Activated naive CD4-positive, alpha-beta T cell treated with anti-CD3 and anti-CD28 coated beads, Interleukin-2, amount 50 U/mL, for 16 hours (primary cell): ENCODE data around the gene LDAH.
"Not testable (repeated sequence)": the region's sequence is repeated elsewhere in the genome, so short reads cannot be mapped to it uniquely, and the experiment has no call there.

Experiments
- DNase-seq: peaks from one replicate; pipeline ENCODE4 v3.0.0-alpha.2; 2020

Gene LDAH

DNA sequence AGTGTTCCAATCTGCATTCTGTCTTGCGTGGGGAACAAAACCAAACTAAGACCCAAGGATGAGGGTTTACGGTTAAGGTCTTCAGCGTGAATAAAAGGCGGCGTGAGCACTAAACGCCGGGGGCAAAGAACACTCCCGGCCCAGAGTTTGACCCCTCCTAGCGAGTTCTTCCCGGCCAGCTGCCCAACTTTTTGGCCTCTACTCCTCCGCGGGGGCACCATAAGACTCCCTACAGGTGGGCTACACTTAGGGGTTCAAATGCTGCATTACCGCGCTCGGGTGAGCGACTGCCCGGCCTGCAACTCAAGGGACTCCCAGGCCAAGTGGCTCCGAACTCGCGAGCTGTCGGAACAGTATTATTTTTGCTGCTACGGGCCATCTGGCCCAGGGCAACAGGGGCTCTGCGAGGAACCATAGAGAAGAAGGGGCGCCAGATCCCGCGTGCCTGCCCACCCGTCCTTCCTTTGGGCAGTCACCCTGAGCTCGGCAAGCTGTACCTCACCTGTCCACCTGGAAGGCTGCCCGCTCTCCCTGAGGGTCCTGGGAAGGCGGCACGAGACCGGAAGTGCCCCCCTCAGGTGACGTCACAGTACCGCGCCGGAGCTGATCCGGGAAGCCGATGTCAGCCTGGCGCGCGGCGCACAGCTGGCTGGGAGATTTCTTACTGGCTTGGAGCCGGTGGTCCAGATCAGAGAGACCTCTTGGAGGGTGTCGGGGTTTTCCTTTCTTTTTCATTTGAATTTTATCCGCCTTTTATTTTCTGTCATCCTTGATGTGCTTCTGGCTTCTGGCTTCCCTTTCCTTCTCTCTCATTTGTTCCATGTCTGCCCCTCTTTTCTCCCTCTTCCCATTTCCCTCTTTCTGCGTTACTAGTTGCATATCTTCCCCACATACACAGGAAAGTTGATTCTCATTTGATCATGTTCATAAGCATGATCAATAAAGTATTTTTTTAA is at the start of gene LDAH:
Gene LDAH, minus strand, starts transcription at position 567 of the 956 bp plus-strand sequence. CDS start 21,638 bp downstream, outside the sequence.
- peak; percentile 85 for DNase-seq

DNA sequence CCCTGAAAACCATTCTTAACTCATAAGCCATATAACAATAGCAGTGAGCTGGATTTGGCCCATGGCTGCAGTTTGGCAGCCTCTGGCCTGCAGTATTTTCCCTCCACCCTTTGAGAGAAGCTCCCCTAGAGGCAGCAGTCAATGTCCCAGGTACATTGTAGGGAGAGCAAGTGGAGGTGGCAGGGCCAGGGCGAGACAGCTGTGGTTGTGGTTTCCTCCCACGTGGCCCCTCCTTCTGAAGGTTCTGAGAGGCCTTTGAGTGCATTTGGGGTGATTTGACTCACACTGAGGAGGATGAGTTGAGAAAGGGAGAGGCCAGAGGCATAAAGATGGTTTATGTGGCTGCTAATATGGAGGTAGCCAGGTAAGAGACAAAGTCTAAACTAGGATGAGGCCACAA is 45.5 kb upstream of the LDAH start:
- DNase-seq, result peak; percentile 35

DNA sequence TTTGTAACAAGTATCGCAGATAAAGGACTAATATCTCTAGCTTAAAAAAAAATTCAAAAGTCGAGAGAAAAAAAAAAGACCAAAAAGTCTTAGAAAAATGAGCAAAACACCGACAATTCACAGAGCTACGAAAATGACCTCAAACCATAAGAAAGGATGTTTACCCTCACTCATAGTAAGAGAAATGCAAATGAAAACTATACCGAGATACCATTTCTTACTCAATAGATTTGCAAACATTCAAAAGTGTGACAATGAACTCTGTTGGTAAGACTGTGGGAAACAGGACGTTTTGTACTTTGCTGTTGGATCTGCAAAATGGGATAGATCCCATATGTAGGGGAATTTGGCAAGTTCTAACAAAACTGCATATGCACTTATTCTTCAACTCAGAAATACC is 39.9 kb upstream of the LDAH start:
- DNase-seq, result no peak

DNA sequence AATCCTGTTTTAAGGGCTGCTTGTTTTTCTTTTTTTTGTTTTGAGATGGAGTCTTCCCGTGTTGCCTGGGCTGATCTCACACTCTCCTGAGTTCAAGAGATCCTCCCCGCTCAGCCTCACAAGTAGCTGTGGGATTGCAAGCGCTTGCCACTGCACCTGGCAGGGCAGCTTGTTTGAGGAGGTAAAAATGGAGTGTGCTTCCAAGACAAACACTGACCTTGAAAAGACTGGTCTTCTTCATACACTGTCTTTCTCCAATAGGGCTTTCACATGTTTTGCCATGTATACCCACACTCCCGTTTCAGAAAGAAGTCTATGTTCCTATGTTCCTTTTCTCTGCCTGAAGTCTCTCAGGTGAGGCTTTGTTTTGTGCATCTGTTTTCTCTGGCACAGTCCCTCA is 32.6 kb upstream of the LDAH start:
- DNase-seq, result no peak

DNA sequence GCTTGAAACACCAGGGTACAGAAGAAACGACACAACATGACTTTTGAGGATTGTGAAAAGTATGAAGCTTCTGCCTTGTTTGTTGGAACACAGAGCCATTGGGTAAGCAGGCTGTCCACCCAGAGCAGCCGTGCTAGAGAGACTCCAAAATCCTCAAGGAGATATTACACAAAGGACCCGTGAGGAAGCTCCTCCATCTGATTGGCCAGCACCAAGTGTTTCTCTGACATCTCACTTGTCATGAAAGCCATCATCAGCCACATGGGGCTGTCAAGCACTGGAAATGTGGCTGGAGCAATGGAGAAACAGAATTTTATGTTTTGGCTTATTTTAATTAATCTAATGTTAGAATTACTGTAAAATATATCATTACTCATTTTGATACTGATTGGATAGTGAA is 29.8 kb upstream of the LDAH start:
- DNase-seq, result no peak

DNA sequence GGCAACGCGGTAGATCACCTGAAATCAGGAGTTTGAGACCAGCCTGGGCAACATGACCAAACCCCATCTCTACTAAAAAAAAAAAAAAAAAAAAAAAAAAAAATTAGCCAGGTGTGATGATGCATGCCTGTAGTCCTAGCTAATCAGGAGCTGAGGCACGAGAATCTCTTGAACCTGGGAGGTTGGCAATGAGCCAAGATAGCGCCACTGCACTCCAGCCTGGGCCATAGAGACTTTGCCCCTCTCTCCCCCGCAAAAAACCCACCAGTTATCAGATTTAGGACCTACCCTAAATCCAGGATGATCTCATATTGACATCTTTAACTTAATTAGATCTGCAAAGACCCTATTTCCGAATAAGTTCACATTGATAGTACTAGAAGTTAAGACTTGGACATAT is 29.2 kb upstream of the LDAH start:
- DNase-seq, result no peak

DNA sequence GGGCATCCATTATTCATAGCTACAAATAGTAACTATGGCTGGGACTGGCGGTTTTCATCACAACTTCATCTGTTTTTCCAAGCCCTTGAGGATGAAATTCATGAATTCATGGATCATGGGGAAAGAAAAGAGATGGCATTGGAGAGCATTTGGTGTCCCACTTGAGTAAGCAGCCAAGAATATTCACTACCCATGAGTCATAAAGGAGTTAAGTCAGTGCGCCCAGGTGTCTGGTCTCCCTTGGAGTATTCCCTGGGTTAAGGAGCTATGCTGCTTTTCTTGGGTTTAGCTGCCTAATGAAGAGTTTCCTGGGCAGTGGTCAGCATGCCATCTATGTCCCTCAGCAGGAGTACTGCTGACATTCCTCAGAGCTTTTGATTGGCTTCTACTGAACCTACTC is 21.3 kb upstream of the LDAH start:
- no peak for DNase-seq

DNA sequence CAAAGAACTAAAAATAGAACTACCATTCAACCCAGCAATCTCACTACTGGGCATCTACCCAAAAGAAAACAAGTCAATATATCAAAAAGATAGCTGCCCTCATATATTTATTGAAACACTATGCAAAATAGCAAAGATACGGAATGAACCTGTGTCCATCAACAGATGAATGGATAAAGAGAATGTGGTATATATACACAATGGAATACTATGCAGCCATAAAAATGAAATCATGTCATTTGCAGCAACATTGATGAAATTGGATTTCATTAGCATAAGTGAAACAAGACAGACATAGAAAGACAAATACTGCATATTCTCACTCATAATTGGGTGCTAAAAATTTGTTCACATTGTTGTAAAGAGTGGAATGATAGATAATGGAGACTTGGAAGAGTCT is 16.2 kb upstream of the LDAH start:
- DNase-seq, result no peak

DNA sequence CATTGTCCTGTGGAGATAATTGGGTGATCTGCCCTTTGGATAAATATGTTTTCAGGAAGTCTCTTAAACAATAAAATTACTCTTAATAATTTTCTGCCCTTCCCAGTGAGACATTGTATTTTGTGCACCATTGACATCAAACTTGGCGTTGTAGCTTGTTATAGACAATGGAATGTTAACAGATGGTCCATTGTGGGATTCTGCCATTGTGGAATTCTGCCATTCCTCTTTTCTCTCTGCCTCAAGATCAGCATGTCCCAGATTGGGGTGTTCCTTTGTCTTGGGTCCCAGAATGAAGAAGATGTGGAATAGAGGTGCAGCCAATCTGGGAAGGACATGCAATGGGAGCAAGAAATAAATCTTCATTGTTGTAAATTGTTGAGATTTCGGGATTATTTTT is 15.1 kb upstream of the LDAH start:
- DNase-seq, result no peak

DNA sequence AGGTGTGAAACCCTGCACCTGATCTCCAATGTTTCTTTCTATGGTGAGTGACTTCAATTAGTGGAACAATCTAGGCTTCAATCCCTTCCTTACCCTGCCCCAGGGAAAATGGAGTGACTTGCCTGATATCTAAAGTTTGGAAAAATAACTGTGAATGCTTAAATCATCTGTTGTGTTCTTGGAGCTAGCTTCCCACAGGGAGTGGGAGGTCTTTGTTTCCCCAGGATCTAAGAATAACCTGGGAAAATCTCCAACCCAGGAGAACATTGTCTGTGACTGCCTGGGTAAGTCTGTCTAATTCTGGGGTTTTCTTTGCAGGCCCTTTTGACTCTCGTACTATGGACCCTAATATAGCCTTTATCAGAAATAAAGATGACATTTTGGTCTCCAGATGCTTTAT is 13.6 kb upstream of the LDAH start:
- DNase-seq, result no peak

DNA sequence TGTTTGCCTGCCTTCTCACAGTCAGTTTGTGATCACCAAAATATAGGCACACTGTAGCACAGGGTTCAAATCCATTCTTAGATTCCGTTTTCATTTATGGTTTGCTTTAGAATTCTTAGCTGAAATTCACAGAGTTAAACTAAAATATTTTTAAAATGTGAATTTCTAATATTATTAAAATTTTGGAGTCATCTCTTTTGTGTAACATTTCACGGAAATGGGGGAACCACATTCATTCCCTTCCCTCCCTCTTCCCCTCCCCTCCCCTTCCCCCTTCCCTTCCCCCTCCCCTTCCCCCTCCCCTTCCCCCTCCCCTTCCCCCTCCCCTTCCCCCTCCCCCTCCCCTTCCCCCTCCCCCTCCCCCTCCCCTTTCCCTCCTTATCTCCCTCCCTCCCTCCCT is 11.4 kb upstream of the LDAH start:
- no peak for DNase-seq

DNA sequence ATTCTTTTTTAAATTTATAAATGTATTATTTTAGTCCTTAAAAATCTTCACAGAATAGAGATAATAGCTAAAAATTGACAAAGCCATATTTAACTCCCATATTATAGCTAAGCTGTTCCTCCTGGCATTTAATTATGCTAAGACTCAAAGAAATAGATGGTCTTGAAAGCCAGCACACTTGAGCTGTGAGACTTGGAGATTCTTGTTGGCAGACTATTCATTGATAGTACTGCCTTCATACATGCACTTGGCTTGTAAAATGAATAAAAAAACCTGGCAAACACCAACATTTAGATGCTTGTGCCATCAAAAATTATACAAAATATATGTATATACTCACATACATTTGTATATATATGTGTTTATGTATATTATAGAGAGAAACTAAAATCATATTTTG is 9.7 kb upstream of the LDAH start:
- DNase-seq, result no peak

DNA sequence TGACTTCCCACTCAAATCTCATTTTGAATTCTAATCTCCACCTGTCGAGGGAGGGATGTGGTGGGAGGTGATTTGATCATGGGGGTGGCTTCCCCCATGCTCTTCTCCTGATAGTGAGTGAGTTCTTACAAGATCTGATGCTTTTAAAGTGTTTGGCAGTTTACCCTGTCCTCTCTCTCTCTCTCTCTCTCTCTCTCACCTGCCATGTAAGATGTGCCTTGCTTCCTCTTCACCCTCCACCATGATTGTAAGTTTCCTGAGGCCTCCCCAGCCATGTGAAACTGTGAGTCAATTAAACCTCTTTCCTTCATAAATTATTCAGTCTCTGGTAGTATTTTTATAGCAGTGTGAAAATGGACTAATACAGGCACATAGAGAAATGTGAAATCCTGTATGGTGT is 7.0 kb upstream of the LDAH start:
- no peak for DNase-seq

DNA sequence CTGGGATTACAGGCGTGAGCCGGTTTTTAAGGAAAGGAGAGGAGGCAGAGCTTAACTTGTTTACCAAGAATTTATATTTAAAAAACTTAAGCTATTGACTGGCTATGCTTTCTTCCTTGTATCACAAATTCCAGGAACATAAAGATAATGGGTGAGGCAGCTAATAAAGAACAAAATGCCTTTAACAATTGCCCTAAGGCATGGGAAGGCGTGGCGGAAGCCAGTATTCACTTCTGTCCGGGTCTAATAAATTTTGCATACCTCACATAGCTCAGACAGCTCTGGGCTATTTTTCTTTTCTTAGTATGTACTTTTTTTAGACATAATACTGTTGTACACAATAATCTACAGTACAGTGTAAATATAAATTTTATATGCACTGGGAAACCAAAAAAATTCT is 1.0 kb upstream of the LDAH start:
- no peak for DNase-seq

DNA sequence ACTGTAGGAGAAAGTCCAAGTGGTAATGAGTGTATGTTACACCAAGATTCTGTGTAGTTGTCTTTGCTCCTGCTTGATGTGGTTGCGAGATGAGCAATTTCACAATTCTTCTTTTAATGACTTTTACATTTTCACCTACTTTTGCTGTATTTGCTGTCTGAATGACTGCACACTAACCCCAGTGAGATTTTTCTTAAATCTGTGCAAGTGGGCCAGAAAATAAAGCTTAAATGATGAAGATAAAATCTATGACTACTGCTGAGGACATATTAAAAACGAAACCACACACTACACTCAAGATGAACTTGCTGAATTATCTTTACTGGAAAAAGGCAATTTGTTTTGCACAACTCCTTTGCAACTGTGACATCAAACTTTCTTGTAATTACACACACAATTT is 4.1 kb downstream of the LDAH start:
- DNase-seq, result no peak

DNA sequence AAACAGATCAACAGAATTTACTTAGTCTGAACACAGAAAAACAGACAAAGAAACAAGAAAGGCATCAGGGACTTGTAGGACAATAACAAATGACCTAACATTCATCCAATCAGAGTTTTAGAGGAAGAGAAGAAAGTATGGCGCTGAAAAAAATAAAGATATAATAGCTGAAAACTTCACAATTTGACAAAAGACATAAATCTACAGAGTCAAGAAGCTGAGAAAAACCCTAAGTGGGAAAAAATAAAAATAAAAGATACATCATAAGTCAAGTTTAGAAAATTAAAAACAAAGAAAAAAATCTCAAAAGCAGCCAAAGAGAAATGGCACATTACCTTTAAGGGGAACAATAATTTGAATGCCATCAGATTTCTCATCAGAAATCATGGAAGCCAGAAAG is 7.7 kb downstream of the LDAH start:
- no peak for DNase-seq

DNA sequence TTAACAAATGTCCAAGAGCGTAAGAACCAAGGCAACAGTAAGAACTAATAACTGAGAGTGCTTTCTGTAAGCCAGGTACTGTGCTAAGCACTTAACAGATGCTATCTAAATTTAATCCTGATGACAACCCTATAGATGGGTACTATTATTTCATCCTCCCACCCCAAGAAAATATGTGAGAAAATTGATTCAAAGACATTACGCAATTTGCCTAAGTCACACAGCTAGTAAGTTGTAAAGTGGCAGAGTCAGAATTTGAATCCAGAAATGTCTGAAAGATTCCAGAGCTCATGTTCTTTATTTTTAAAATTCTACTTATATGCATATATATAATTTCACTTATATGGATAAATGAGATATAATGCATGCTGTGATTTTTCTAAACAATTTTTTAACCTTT is 10.1 kb downstream of the LDAH start:
- DNase-seq, result no peak

DNA sequence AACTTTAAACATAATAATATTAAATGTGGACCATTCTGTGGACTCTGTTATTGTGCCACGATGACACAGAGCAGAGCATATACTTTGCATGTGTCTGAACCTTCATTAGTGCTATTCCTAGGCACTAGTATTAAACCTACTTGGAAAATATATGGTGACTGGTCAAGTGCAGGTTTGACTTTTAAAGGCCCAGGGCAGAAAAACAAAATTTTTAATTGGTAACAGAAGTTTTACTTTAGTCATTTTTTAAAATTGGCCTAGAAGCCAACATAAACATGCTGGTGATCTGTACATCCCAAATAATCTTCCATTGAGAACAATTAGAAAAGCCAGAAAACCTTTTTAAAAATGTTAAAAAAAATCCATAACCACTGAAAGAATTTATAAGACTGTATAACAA is 16.6 kb downstream of the LDAH start:
- DNase-seq, result no peak

DNA sequence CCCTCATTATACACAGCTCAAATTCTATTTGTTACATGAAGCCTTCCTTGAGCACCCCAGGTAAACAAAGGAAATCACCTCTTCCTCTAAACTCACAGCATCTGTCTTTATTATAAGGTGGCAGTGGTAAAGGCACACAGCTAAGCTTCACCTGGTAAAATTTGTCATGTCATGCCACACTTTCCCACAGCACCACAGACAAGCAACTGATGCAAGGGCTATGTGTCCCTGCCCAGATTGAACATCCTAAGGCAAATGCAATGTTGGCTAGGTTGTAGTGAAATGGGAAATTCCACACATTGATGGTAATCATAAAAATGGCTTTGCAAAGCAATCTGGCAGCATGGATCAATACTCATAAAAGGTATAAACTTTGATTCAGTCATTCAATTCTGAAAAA is 18.9 kb downstream of the LDAH start:
- no peak for DNase-seq

DNA sequence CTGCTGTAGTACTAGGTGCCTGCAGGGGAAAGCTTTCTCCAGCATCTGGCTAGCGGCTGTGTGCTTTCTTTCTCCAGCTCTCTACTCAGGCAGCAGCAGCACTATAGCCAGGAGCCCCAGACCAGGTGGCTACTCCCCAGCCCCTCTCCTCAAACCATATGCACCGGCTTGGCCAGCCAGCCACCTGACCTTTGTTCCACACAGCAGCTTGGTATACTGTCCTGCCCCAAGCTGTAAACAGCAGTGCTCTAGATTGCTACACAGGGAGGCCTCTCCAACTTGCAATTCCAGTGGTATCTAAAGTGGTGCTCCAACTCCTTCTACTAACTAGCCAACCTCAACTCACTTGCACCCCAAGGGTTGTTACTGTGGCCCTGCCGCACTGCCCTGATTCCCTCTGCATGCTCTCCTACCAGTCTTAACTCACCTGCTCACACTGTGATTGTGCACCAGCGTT is 19.6 kb downstream of the LDAH start:
- DNase-seq, result no peak

DNA sequence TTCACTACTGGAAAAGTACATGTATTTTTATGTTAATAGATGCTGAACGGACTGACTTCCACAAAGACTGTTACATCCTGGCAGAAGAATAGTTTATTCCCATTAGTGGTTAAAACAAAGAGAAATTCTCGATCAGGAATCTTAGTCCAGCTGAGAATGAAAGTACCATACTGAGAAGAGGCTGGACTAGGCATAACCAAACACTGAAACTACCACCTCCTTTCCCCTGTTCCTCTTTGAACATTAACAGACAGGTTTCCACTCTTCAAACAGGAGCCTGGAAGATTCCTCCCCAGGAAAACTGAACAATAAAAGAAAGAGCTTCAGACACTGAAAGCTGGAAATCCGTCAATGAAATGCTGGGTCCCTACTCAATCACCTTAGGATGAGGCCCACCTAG is 25.8 kb downstream of the LDAH start:
- DNase-seq, result no peak

DNA sequence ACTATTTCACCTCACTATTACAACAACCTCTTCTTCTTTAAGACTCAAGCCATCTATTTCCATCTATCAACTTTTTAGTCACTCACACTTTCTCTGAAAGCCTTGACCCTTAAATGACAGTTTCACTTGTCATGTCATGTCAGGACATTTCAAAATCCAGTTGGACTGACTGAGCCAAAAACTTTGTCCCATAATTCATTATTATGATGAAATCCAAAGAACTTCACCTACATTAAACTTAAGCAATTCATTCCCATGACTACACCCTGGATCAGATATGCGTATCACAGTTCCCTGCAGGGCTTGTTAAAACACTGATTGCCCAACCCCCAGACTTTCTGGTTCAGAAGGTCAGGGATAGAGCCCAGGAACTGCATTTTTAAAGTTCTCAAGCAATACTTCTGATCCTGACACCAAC is 26.5 kb downstream of the LDAH start:
- DNase-seq, result no peak

DNA sequence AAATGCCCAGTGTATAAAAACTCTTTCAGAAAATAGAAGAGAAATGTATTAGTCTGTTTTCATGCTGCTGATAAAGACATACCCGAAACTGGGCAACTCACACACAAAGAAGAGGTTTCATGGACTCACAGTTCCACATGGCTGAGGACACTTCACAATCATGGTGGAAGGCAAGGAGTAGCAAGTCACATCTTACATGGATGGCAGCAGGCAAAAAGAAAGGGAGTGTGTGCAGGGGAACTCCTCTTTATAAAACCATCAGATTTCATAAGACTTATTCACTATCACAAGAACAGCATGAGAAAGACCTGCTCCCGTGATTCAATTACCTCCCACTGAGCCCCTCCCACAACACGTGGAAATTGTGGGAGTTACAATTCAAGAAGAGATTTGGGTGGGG is 29.0 kb downstream of the LDAH start:
- not testable (repeated sequence) for DNase-seq

DNA sequence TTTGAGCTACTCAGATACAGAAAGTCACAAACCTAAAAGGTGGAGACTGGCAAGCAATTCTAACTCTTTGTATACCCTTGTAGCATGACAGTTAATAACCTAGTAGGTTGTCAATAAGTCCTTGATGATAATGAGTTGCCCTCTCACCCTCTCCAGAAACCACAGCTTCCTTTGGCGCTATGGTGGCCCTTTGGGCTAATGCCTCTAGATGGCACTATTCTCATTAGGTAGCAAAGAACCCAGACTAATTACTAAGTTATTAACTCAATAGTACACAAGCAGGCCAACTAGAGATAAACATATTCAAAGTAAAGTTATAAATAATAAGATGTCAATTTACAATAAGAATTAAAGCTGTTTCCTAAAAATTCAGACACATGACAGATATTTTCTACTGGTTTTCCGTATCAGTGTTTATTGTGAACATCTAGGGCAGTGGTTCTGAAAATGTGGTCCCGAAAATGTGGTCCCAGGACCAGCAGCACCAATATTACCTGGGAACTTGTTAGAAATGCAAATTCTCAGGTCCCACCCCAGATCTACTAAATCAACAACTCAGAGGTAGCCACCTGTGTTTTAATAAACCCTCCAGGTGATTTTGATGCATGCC is 41.1 kb downstream of the LDAH start:
- no peak for DNase-seq

DNA sequence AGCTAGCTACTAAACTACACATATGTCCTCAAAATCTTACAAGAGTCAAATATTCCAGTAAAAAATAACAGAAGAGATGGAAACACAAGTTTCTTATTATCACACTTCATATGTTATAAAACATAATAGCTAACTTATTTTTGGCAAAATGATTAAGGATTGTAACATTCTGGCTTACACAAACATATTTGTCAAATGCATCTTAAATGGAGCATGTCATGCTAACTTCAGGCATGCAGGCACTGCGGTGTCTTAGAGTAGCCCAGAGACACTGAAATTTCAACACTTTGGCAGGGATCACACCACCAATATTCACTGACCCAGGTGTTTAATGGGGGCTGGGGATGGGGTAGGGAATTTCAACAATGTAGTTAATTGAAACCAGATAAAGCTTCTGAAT is 51.6 kb downstream of the LDAH start:
- DNase-seq, result no peak
